Measurements from ENCODE around the gene DMRT2. TPM values are rescaled to one million over a fixed set of nuclear protein-coding genes. Genes with fewer than 3 reads are reported as not detected.
A peak's percentile ranks its signal among the peaks of the same experiment; 100 is the strongest.

DMRT2 gene
- total RNA-seq, 1 donor from 2014 or later, result 0.53 TPM

DNA sequence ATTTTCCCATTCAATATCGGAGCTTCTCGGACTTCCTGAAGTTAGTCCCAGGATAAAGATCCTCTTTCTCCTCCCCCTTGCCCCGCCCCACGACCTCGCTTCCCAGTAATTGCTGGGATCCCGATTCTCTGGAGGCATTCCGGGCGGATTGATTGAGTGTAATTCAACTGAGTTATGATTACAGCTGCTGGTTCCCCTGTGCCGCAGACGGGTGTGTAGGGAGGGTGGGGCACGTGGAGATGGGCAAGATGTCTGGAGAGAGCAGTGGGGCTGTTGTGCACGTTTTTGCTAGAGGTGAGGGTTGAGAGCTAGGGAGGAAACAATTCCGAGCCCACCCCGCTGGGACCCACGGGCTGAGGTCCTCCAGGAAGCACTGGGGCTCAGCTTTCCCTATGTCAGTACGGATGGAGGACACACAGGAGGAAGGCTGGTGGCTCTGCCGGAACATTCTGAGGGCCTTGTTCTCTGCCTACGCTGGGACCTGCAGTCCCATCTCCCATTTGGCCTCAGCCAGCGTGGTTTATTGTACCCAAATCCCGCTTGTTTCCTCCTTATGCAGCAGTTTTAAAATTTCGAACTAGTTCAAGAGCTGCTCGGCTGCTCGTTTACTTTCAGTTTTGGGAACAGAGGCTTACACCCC is 2.4 kb upstream of the DMRT2 start:
- Histone ChIP-seq H3K27me3 (ENCODE audit: control insufficient read depth, insufficient read depth, low read length) (peaks cover 11% of the 10 kb centered on the region), H3K4me3 (ENCODE audit: low read depth, low read length) (no peak overlapping the region), H3K36me3 (ENCODE audit: control insufficient read depth, insufficient read depth, low read length) (no peaks in the 10 kb centered on the region)
- DNase-seq (ENCODE audit: low read depth) (no peak), FAIRE-seq (no peak)
- TF ChIP-seq, protein P1, sequence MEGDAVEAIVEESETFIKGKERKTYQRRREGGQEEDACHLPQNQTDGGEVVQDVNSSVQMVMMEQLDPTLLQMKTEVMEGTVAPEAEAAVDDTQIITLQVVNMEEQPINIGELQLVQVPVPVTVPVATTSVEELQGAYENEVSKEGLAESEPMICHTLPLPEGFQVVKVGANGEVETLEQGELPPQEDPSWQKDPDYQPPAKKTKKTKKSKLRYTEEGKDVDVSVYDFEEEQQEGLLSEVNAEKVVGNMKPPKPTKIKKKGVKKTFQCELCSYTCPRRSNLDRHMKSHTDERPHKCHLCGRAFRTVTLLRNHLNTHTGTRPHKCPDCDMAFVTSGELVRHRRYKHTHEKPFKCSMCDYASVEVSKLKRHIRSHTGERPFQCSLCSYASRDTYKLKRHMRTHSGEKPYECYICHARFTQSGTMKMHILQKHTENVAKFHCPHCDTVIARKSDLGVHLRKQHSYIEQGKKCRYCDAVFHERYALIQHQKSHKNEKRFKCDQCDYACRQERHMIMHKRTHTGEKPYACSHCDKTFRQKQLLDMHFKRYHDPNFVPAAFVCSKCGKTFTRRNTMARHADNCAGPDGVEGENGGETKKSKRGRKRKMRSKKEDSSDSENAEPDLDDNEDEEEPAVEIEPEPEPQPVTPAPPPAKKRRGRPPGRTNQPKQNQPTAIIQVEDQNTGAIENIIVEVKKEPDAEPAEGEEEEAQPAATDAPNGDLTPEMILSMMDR (IDR thresholded peaks at IDR 0.05; ENCODE audit: insufficient read depth, low read length, severe bottlenecking), result no peak

DNA sequence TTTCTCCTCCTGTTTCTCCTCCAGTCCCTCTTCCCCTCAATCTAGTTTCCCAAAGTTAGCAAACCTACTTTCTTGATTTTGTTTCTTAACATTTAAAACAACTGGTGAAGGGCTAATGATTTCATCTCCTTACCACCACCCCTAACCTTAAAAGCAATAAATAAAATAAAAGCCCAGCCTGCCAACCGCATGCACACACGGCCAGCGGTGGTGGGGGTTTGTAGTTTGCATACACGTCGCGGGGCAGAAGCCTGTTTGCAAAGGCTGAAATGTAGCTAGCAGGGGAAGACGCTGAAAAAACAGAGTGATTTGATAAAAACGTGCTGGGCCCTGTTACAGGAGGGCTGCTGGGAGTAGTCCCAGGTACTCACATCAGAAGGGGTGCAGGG is 1.9 kb upstream of the DMRT2 start:
- no peak for FAIRE-seq
- Histone ChIP-seq H3K36me3 (ENCODE audit: control insufficient read depth, insufficient read depth, low read length) (no peaks in the 10 kb centered on the region), H3K4me3 (ENCODE audit: low read depth, low read length) (no peak overlapping the region), H3K27me3 (ENCODE audit: control insufficient read depth, insufficient read depth, low read length) (peaks cover 8% of the 10 kb centered on the region)
- TF ChIP-seq, protein P1 (IDR thresholded peaks at IDR 0.05; ENCODE audit: insufficient read depth, low read length, severe bottlenecking), result no peak
- no peak for DNase-seq (ENCODE audit: low read depth)

DNA sequence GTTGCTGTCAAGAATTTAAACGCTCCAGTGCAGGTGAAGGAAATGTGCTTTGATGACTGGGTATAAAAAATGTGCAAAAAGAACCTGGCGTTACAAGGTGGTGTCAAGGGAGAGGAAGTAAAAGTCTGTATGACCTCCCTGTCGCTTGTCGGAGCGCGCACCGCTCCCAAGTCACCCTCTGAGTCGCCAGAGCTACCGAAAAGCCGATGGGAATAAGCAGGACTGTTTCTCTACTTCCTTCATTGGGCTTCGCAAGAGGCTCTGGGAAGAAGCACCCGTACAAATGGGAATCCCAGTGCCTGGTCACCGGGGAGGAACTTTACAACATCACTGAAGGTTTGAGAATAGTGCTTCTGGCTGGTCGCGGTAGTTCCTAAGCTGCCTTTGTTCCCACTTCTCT is 1.3 kb upstream of the DMRT2 start:
- FAIRE-seq, result no peak
- Histone ChIP-seq H3K4me3 (ENCODE audit: low read depth, low read length) (no peak overlapping the region), H3K27me3 (ENCODE audit: control insufficient read depth, insufficient read depth, low read length) (peaks cover 6% of the 10 kb centered on the region), H3K36me3 (ENCODE audit: control insufficient read depth, insufficient read depth, low read length) (no peaks in the 10 kb centered on the region)
- TF ChIP-seq, protein P1 (IDR thresholded peaks at IDR 0.05; ENCODE audit: insufficient read depth, low read length, severe bottlenecking), result no peak
- no peak for DNase-seq (ENCODE audit: low read depth)

DNA sequence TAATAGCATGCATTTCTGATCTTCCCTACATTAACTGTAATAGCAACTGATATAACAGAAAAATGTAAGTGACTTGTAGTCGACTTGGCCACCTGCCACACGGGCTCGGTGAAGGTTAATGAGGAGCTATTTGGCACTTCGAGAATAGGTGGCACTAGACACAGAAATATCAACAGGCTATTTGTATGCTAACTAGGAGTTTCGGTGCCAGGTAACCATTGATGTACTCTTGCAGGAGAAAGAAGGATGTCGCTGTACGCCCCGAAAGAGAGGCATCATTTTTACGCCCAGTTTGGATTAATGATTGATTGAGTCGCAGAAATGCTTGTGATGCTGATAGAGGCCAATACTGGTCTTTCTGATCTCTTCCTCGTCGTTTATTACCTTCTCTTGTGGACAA is 516 bp upstream of the DMRT2 start:
- Histone ChIP-seq H3K4me3 (ENCODE audit: low read depth, low read length) (peak overlapping the region; percentile 7), H3K27me3 (ENCODE audit: control insufficient read depth, insufficient read depth, low read length) (peaks cover 4% of the 10 kb centered on the region), H3K36me3 (ENCODE audit: control insufficient read depth, insufficient read depth, low read length) (no peaks in the 10 kb centered on the region)
- DNase-seq (ENCODE audit: low read depth) (peak; percentile 17), FAIRE-seq (no peak)
- TF ChIP-seq, protein P1 (IDR thresholded peaks at IDR 0.05; ENCODE audit: insufficient read depth, low read length, severe bottlenecking), result peak; percentile 1

DNA sequence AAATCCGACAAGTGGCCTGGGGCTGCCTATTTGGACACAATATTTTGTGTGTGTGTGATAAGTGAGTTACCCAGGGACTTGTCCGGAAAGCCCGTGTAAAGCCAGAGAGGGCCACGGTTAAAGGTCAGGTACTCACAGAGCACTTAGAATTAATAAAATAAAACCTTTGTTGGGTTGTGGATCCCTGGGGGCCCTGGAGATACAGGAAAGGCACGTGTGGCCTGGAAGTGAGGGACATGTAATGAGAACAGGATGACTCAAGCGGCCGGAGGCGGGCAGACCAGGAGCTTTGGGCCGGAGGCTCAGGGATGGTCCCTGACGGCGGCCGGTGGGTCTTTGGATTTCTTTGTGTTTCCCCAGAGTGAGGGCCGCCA is 1.0 kb downstream of the DMRT2 start:
- no peak for FAIRE-seq
- H3K4me3 ChIP-seq (ENCODE audit: low read depth, low read length), result peak overlapping the region; percentile 35
- TF ChIP-seq, protein P1 (IDR thresholded peaks at IDR 0.05; ENCODE audit: insufficient read depth, low read length, severe bottlenecking), result no peak
- H3K27me3 ChIP-seq (ENCODE audit: control insufficient read depth, insufficient read depth, low read length), result no peaks in the 10 kb centered on the region
- H3K36me3 ChIP-seq (ENCODE audit: control insufficient read depth, insufficient read depth, low read length), result no peaks in the 10 kb centered on the region
- no peak for DNase-seq (ENCODE audit: low read depth)

Data from bronchial epithelial cell (primary cell).